SK-N-SH (cell line): ENCODE results near the gene GRK5.

Source experiments
- EP300 ChIP-seq, 2 experiments: IDR thresholded peaks; 2 replicates each; pipeline versions ENCODE4 v1.4.0 to v1.6.1; 2012; ENCODE audit warnings: borderline replicate concordance in 1 of 2, low read depth in 1 of 2, low read length in 1 of 2
- EZH2phosphoT487 ChIP-seq: fragments of 200-600 bp; sonication (generic); IDR thresholded peaks from 2 replicates; pipeline ENCODE4 v1.6.1; 2017; ENCODE audit warnings: low read depth, mixed run types, mild to moderate bottlenecking, antibody characterized with exemption, moderate library complexity, borderline replicate concordance
- POLR2AphosphoS5 ChIP-seq: IDR thresholded peaks from 2 replicates; pipeline ENCODE4 v1.6.1; 2012; ENCODE audit warnings: low read depth, low read length
- RCOR1 ChIP-seq: fragments of 150-350 bp; IDR thresholded peaks from 2 replicates; pipeline ENCODE4 v1.6.1; 2017; ENCODE audit warnings: antibody characterized with exemption, low read length
- RFX5 ChIP-seq: IDR thresholded peaks from 2 replicates; pipeline ENCODE4 v1.6.1; 2012; ENCODE audit warnings: mild to moderate bottlenecking, improper control_type of control experiment, low read length
- SIN3A ChIP-seq: IDR thresholded peaks from 2 replicates; pipeline ENCODE4 v1.6.1; 2012; ENCODE audit warnings: low read depth, mild to moderate bottlenecking, low read length, moderate library complexity, borderline replicate concordance
- SMC3 ChIP-seq: IDR thresholded peaks from 2 replicates; pipeline ENCODE4 v1.6.1; 2012; ENCODE audit warnings: low read depth, low read length, improper control_type of control experiment
- TAF1 ChIP-seq: IDR thresholded peaks from 2 replicates; pipeline ENCODE4 v1.6.1; 2012; ENCODE audit warnings: low read depth, mild to moderate bottlenecking, low read length, moderate library complexity, borderline replicate concordance
- TCF12 ChIP-seq: IDR thresholded peaks from 2 replicates; pipeline ENCODE4 v1.4.0; 2012
- YY1 ChIP-seq: IDR thresholded peaks from 2 replicates; pipeline ENCODE4 v1.4.0; 2012; ENCODE audit warnings: low read depth, mild to moderate bottlenecking
- TF ChIP-seq, protein P1 (sequence below): fragments of 200-600 bp; sonication (generic); IDR thresholded peaks from 2 replicates; pipeline ENCODE4 v1.6.1; 2017; ENCODE audit warnings: antibody characterized with exemption, mild to moderate bottlenecking, moderate library complexity
- TF ChIP-seq, protein P2 (sequence below): IDR thresholded peaks from 2 replicates; pipeline ENCODE4 v1.6.1; 2012; ENCODE audit warnings: mild to moderate bottlenecking, low read depth, low read length, moderate library complexity

DNA sequence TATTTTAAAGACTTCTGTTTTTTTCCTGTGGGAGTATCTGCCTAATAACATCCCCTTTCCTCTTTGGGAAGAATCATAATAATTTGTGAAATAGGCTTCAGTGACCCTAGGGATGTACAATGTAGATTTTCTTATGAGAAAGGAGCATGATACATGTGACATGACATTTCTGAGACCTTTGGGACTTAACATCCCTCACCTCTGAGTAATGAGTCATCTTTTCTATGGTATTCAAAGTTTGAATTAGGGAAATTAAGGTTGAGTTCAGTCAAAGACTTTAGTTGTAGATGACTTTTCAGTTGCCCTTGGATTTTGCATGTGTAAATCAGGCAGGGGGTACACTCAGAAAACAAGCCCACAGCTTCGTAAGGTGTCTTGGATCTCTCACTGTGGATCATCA, 14.3 kb downstream of the GRK5 start:
- TF ChIP-seq SMC3 (no peak), EZH2phosphoT487 (no peak), RFX5 (no peak), RCOR1 (no peak), YY1 (no peak), TCF12 (no peak), EP300 (IDR thresholded peaks at IDR 0.05; ENCODE audit: borderline replicate concordance in 1 of 2, low read depth in 1 of 2, low read length in 1 of 2) (no peak), TAF1 (no peak), SIN3A (no peak), POLR2AphosphoS5 (no peak)
- TF ChIP-seq, protein P1, sequence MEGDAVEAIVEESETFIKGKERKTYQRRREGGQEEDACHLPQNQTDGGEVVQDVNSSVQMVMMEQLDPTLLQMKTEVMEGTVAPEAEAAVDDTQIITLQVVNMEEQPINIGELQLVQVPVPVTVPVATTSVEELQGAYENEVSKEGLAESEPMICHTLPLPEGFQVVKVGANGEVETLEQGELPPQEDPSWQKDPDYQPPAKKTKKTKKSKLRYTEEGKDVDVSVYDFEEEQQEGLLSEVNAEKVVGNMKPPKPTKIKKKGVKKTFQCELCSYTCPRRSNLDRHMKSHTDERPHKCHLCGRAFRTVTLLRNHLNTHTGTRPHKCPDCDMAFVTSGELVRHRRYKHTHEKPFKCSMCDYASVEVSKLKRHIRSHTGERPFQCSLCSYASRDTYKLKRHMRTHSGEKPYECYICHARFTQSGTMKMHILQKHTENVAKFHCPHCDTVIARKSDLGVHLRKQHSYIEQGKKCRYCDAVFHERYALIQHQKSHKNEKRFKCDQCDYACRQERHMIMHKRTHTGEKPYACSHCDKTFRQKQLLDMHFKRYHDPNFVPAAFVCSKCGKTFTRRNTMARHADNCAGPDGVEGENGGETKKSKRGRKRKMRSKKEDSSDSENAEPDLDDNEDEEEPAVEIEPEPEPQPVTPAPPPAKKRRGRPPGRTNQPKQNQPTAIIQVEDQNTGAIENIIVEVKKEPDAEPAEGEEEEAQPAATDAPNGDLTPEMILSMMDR = no peak
- TF ChIP-seq, protein P2, sequence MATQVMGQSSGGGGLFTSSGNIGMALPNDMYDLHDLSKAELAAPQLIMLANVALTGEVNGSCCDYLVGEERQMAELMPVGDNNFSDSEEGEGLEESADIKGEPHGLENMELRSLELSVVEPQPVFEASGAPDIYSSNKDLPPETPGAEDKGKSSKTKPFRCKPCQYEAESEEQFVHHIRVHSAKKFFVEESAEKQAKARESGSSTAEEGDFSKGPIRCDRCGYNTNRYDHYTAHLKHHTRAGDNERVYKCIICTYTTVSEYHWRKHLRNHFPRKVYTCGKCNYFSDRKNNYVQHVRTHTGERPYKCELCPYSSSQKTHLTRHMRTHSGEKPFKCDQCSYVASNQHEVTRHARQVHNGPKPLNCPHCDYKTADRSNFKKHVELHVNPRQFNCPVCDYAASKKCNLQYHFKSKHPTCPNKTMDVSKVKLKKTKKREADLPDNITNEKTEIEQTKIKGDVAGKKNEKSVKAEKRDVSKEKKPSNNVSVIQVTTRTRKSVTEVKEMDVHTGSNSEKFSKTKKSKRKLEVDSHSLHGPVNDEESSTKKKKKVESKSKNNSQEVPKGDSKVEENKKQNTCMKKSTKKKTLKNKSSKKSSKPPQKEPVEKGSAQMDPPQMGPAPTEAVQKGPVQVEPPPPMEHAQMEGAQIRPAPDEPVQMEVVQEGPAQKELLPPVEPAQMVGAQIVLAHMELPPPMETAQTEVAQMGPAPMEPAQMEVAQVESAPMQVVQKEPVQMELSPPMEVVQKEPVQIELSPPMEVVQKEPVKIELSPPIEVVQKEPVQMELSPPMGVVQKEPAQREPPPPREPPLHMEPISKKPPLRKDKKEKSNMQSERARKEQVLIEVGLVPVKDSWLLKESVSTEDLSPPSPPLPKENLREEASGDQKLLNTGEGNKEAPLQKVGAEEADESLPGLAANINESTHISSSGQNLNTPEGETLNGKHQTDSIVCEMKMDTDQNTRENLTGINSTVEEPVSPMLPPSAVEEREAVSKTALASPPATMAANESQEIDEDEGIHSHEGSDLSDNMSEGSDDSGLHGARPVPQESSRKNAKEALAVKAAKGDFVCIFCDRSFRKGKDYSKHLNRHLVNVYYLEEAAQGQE = no peak
